C4-2B (cell line): Measurements from ENCODE around the gene SLC13A5.

Experiments
- ZFX ChIP-seq: fragments of 450-650 bp; IDR thresholded peaks from 2 replicates; pipeline ENCODE4 v1.6.1; 2017
- TF ChIP-seq, protein P1 (sequence below): fragments of 450-650 bp; conservative IDR thresholded peaks from 2 replicates; pipeline ENCODE4 v1.5.1; 2017; ENCODE audit warnings: mild to moderate bottlenecking

DNA sequence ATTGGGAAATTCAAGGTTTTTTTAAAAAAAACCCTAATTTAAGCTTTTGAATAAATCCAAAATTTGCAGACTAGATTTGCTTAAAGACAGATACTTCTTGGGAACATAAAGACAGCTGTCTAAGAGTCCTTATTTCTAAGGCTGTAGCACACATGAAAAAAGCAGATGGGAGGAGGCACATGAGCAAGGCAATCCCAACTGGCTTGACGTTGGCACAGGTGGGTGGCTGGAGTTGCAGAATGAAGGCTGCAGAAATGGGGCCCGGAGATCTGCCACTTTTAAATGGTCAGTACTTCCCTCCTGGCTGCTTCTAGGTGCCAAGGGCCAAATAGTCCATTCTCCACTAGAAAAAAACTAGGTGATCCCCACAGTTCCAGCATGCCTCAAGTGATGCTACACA lies 77.1 kb downstream of the SLC13A5 start:
- TF ChIP-seq, protein P1, sequence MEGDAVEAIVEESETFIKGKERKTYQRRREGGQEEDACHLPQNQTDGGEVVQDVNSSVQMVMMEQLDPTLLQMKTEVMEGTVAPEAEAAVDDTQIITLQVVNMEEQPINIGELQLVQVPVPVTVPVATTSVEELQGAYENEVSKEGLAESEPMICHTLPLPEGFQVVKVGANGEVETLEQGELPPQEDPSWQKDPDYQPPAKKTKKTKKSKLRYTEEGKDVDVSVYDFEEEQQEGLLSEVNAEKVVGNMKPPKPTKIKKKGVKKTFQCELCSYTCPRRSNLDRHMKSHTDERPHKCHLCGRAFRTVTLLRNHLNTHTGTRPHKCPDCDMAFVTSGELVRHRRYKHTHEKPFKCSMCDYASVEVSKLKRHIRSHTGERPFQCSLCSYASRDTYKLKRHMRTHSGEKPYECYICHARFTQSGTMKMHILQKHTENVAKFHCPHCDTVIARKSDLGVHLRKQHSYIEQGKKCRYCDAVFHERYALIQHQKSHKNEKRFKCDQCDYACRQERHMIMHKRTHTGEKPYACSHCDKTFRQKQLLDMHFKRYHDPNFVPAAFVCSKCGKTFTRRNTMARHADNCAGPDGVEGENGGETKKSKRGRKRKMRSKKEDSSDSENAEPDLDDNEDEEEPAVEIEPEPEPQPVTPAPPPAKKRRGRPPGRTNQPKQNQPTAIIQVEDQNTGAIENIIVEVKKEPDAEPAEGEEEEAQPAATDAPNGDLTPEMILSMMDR: no peak
- TF ChIP-seq ZFX: no peak
